HUDEP-2 (cell line): ENCODE measurements around the gene SRP9.
"Not testable (repeated sequence)": the region's sequence is repeated elsewhere in the genome, so short reads cannot be mapped to it uniquely, and the experiment has no call there.

Source experiments
- DNase-seq, 76 experiments: peaks; one replicate each; lab custom pipeline; 2025; ENCODE audit not compliant: unreplicated experiment in 76 of 76; lab: John Stamatoyannopoulos, UW

SRP9 gene

GRCh38 chr1:225813214-225813964, 35.8 kb downstream of the SRP9 start:
- DNase-seq, result peak in 63 of 76 experiments; percentile 14 to 79 (median 56)

GRCh38 chr1:225814381-225814780, 36.8 kb downstream of the SRP9 start:
- no peak for DNase-seq

GRCh38 chr1:225815090-225815489, 37.5 kb downstream of the SRP9 start:
- DNase-seq, result not testable (repeated sequence)

- DNase-seq, result no peak
Observed at GRCh38 chr1:225815526-225816178, 38.0 kb downstream of the SRP9 start.

DNA sequence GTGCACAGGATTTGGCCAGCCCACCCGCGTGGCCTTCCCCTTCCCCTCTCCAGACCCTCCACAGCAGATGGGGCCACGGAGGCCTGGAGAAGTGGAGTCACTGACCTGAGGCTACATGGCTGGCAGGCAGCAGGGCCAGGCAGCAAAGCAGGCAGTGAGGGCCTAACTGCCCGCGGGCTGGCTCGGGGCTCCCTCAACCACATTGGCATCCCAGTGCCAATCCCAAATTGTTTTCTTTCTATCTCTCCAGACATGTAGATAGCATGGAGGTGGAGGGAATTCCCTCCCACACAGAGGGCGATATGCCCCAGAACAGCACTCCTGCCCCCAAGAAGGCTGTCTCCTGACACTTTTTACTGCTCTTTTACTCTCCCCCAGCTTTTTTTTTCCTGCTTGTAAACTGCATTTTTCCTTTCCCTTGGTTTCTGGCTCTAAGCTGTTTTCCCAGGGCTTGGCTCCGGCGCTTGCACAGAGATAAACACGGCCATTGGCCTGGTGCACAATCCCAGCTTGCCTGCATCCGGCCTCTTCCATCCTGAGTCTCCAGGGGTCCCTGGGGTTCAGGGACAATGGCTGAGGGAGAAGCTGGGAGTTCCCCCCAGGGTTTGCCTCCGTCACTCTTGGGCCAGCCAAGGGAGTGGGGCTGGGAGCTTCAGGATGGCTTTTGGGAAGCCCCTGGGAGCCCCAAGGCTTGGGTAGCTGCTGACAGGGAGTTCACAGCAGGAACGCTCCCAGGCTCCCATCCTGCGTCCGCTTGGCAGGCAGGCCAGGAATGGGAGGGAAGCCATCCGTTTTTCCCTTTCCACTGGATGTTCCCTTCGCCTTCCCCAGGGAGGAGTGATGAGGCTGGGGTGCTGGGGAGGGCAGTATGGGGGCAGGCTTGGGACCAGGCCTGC, 39.3 kb downstream of the SRP9 start:
- DNase-seq, result no peak

GRCh38 chr1:225817611-225818061, 40.0 kb downstream of the SRP9 start:
- peak in 69 of 76 experiments; percentile 32 to 85 (median 69) for DNase-seq

GRCh38 chr1:225818229-225818628, 40.6 kb downstream of the SRP9 start:
- DNase-seq, result no peak

DNA sequence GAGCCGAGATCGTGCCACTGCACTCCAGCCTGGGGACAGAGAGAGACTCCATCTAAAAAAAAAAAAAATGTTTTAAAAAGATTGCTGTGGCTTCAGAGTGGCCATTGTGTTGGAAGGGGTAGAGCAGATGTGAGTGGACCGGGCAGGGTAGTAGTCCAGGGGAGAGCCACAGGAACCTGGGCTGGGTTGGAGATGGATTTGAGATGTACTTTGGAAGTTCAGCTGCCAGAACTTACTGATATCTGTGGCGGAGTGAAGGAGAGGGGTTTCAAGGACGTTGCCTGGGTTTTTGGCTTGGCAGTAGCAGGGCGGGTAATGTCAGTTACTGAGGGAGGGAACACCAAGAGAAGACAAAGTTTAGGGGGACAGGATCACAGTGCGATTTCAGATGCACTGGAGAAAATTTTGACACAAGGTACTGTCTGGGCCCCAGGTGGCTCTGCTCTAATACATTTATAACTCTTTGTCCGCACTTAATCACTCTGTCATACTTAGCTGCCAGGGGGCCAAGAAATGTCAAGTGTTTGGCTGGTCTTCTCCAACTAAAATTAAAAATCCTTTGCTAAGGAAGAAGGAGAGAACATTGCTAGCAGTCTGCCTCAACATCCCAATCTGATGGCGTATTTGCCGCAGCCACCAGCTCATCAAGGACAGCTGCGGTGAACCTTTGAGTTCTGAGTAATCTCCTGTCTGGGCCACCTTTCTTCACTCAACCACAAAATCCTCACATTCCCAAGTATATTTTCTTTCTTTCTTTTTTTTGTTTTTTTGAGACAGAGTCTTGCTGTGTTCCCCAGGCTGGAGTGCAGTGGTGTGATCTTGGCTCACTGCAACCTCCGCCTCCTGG, 41.9 kb downstream of the SRP9 start:
- DNase-seq, result no peak

DNA sequence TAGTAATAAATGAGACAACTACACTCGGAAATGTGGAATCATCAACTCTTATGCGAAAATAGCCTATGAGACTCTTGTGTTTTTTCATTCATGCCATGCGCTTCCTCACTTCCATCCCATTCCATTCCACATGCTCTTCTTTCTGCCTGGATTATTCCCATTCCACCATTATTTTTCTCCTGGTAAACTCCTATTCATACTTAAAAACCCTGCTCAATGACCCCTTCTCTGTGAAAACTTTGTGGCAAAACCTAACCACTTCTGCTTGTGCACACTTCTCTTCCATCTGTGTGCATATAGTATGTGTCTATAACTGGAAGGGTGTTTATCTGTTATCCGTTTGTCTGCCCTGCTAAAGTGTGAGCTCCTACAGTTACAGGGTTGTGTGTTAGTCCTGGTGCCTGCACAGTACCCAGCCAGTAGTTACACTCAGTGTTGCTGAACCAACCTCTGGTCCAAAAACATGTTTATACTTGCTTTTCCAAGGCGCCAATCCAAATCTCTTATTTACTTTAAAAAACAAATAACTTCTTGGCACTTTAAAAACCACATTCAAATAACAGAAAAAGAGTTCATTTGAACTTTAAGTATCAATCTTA, 43.0 kb downstream of the SRP9 start:
- DNase-seq, result peak in 1 of 76 experiments; percentile 17

GRCh38 chr1:225822655-225823403, 45.2 kb downstream of the SRP9 start:
- no peak for DNase-seq

DNA sequence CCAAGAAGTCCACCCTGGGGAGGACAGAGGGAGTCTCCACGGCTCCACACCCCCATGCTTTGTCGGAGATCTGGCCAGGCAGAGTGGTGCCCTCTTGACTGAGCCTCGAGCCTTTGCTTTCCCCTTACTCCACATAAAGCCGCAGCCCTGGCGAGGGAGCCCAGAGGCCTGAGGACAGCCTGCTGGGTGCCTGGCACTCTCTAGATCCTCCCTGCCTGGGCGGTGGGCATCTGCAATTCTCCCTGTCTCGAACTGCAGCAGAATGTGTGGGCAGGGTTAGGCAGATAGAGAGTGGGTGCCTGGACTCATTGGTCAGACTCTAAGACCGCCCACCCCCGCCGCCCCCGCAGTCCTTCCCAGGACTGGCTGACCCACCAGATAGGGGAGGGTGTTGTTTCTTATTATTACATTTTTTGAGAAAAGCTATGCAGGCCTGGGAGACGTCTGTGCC, 46.2 kb downstream of the SRP9 start:
- DNase-seq, result peak in 40 of 76 experiments; percentile 14 to 70 (median 36)

DNA sequence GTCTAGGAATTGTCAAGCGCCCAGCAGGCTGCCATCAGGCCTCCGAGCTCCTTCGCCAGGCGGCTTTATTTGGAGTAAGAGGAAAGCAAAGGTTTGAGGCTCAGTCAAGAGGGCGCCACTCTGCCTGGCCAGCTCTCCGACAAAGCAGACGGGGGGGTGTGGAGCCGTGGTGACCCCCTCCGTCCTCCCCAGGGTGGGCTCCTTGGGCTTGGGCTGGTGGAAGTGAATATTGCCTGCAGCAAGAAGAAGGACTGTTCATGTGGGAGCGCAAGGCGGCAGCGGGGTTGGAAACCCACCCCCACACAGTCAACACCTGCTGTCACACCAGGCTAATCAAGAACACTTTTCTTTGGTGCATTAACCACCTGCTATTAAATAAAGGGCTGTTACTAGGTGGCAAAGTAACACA, 46.9 kb downstream of the SRP9 start:
- DNase-seq, result no peak

DNA sequence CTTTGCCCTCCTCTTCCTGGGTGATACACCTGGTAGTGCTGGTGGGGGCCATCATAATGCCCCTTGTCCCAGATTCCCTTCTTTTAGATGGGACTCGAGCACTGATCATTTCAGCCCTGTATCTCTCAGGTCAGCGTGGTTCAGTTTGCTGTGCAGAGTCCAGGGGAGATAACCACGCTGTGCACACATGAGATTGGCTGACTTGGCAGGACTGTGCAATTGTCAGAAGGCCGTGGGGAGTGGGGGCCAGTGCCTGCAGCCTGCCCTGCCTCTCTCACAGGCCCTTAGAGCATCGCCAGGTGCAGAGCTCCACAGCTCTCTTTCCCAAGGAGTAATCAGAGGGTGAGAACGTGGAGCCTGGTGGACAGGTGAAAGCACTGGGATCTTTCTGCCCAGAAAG, 47.5 kb downstream of the SRP9 start:
- DNase-seq, result peak in 63 of 76 experiments; percentile 14 to 75 (median 50)

DNA sequence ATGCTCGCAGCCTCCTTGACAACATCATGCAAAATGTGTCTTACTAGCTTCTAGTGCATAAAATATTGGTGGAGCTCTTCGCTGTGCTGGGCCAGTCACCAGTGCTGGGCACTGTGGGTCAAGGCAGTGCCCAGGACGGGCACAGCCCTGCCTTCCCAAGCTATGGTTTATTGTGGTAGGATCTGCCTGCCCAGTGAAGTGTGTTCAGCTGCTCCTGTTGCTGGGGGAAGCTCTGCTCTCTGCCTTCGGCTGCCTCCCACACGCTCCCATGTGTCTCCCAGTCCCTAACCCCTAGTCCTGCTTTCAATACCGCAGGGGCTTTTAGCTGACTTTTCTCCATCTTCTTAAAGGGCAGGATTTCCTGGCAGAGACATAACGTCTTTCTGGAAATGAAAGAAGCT, 48.0 kb downstream of the SRP9 start:
- no peak for DNase-seq

DNA sequence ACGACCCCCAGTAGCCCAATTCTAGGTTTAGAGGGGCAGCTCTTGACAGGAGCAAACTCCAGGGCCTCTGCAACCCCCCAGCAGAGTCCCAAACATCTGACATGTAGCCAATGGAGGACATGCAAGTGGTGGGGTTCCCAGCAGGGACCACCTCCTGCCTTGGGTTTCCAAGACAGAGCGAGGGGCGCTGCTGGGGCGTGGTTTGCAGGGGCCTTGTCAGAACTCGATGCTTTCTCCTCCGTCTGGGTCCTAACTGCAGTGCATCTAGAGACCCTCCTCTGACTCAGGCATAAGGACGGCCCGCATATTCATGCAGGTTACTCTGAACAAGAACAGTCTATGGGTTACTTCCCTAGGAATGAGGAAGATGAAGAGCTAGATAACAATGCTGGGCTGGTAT, 49.5 kb downstream of the SRP9 start:
- no peak for DNase-seq

DNA sequence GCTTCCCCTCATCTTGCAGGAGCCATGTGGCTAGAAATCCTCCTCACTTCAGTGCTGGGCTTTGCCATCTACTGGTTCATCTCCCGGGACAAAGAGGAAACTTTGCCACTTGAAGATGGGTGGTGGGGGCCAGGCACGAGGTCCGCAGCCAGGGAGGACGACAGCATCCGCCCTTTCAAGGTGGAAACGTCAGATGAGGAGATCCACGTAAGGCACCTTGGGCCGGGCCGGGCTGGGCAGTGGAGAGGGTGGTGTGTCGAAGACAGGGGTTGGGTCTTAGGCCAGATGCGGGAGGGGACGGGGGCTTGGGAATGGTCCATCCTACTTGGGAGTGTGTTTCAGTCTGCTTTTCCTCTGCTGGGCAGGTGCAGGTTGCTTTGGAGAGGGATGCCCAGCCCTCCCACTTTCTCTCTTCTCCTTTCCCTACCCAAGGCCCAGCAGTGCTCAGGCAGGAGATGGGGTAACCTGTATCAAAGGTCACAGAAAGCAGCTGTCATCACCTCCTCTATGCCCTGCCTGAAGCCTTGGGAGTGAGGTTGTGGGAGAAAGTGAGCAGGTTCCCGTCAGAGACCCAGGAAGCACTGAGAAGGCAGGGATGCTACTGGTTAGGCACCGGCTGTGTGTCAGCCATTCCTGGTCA, 51.2 kb downstream of the SRP9 start:
- DNase-seq, result no peak

- no peak for DNase-seq
Observed at GRCh38 chr1:225830841-225831240, 53.2 kb downstream of the SRP9 start.
